PC-9 (cell line): ENCODE results near the gene ORAI2. TPM values are rescaled to one million over a fixed set of nuclear protein-coding genes. Genes with fewer than 3 reads are reported as not detected.

ENCODE experiments used
- BruUV-seq: library from RNA; stranded (reverse); fragments of 400-500 nt; replicated peaks from 2 replicates; lab custom pipeline; 2021; lab: Mats Ljungman, UMichigan
- CTCF ChIA-PET: fragments of 300-600 bp; sonication (Branson Sonifier 250); formaldehyde crosslinking; loops from one replicate; lab custom pipeline; 2022; ENCODE audit warnings: antibody characterized with exemption; lab: Charles Lee
- POLR2A ChIA-PET: fragments of 300-600 bp; sonication (Branson Sonifier 250); formaldehyde crosslinking; loops from one replicate; lab custom pipeline; 2022; ENCODE audit warnings: antibody characterized with exemption; ENCODE audit not compliant: unreplicated experiment; lab: Charles Lee
- DNase-seq, 2 experiments: peaks; one replicate each; pipeline versions ENCODE4 v3.0.0 to v3.0.0-alpha.2; 2015 to 2022; ENCODE audit warnings: mixed read lengths in 1 of 2
- H2AFZ ChIP-seq: fragments of 200-600 bp; sonication (generic); 2 replicates; pipeline ENCODE4 v1.8.1; 2017; ENCODE audit warnings: antibody characterized with exemption
- H3F3A ChIP-seq: fragments of 200-600 bp; sonication (generic); 2 replicates; pipeline ENCODE4 v1.8.1; 2017; ENCODE audit warnings: antibody characterized with exemption, mild to moderate bottlenecking, low read depth; ENCODE audit not compliant: insufficient read depth
- H3K27ac ChIP-seq: fragments of 200-600 bp; sonication (generic); 2 replicates; pipeline ENCODE4 v1.6.1; 2016; ENCODE audit warnings: mixed run types
- H3K27me3 ChIP-seq: fragments of 200-600 bp; sonication (generic); 2 replicates; pipeline ENCODE4 v1.6.1; 2016; ENCODE audit warnings: low read depth, mixed run types; ENCODE audit not compliant: insufficient read depth
- H3K36me3 ChIP-seq: fragments of 200-600 bp; sonication (generic); 2 replicates; pipeline ENCODE4 v1.6.1; 2016; ENCODE audit warnings: low read depth, mixed run types
- H3K4me1 ChIP-seq: fragments of 200-600 bp; sonication (generic); replicated peaks from 2 replicates; pipeline ENCODE4 v1.6.1; 2016; ENCODE audit warnings: mixed run types; ENCODE audit not compliant: insufficient read depth
- H3K4me2 ChIP-seq: fragments of 200-600 bp; sonication (generic); 2 replicates; pipeline ENCODE4 v1.6.1; 2017; ENCODE audit warnings: mixed run types
- H3K4me3 ChIP-seq: fragments of 200-600 bp; sonication (generic); 2 replicates; pipeline ENCODE4 v1.6.1; 2016; ENCODE audit warnings: mixed run types
- H3K79me2 ChIP-seq: fragments of 200-600 bp; sonication (generic); 2 replicates; pipeline ENCODE4 v1.6.1; 2017; ENCODE audit warnings: low read depth, mixed run types
- H3K9me2 ChIP-seq: fragments of 200-600 bp; sonication (generic); 2 replicates; pipeline ENCODE4 v1.8.1; 2017; ENCODE audit warnings: mild to moderate bottlenecking; ENCODE audit not compliant: insufficient read depth
- H3K9me3 ChIP-seq: fragments of 200-600 bp; sonication (generic); 2 replicates; pipeline ENCODE4 v1.8.1; 2016; ENCODE audit warnings: low read depth; ENCODE audit not compliant: insufficient read depth
- H4K20me1 ChIP-seq: fragments of 200-600 bp; sonication (generic); 2 replicates; pipeline ENCODE4 v1.8.1; 2017; ENCODE audit not compliant: insufficient read depth
- CTCF ChIP-seq: fragments of 200-600 bp; sonication (generic); conservative IDR thresholded peaks from 2 replicates; pipeline ENCODE4 v1.6.1; 2017; ENCODE audit warnings: mixed run types, antibody characterized with exemption, mild to moderate bottlenecking, moderate library complexity
- EZH2 ChIP-seq: fragments of 200-600 bp; sonication (generic); IDR thresholded peaks from 2 replicates; pipeline ENCODE4 v1.8.0; 2017; ENCODE audit warnings: antibody characterized with exemption, low read depth
- intact Hi-C: fragments of 100-400 bp; cut with micrococcal nuclease; formaldehyde crosslinking; loops from one replicate; pipeline ENCODE4 v1.10.0; 2022; ENCODE audit not compliant: unreplicated experiment
- total RNA-seq: library from RNA; stranded (reverse); gene quantifications from 2 replicates; pipeline ENCODE4 v1.2.3, GENCODE V29; 2021

The ORAI2 gene
- total RNA-seq, 1 experiment from 2014 or later: 53.3 TPM

- H3K4me3 ChIP-seq: no peak overlapping the region
- no peak overlapping the region for H3K27ac ChIP-seq
- intact Hi-C loops: no loop called here
- no peak overlapping the region for H3K4me2 ChIP-seq
- no peaks in the 10 kb centered on the region for H3K9me2 ChIP-seq
- no TSS peak for BruUV-seq
- H2AFZ ChIP-seq: no peak overlapping the region
- H4K20me1 ChIP-seq: no peaks in the 10 kb centered on the region
- ChIA-PET CTCF (interaction anchor here (0.6 kb wide), 2 partner anchors 11 to 52 kb away, joined by 3 read pairs; no protein-coding TSS in a partner anchor), POLR2A (interaction anchor here (0.5 kb wide), 1 partner anchor 48 kb away, joined by 28 read pairs; no protein-coding TSS in a partner anchor)
- 0 out of 2 replicates have a peak, but pooled peaks cover 2% of the 10 kb centered on the region for H3F3A ChIP-seq
- DNase-seq: no peak
- H3K79me2 ChIP-seq: no peaks in the 10 kb centered on the region
- H3K9me3 ChIP-seq: no peaks in the 10 kb centered on the region
- peaks cover 17% of the 10 kb centered on the region for H3K36me3 ChIP-seq
- H3K27me3 ChIP-seq: no peaks in the 10 kb centered on the region
- no peak for TF ChIP-seq EZH2
- no peak for TF ChIP-seq CTCF
- H3K4me1 ChIP-seq: no peaks in the 10 kb centered on the region
These were observed 17.6 kb upstream of the ORAI2 start for GRCh38 chr7:102415685-102416225.

GRCh38 chr7:102416406-102416805, 17.0 kb upstream of the ORAI2 start:
- H3K4me2 ChIP-seq: no peak overlapping the region
- no peak for DNase-seq
- 0 out of 2 replicates have a peak, but pooled peaks cover 2% of the 10 kb centered on the region for H3F3A ChIP-seq
- CTCF ChIA-PET: no interaction called here
- H3K36me3 ChIP-seq: peaks cover 19% of the 10 kb centered on the region
- H3K27me3 ChIP-seq: no peaks in the 10 kb centered on the region
- intact Hi-C loops: no loop called here
- no peaks in the 10 kb centered on the region for H3K9me3 ChIP-seq
- H3K79me2 ChIP-seq: no peaks in the 10 kb centered on the region
- TF ChIP-seq CTCF (no peak), EZH2 (no peak)
- no peaks in the 10 kb centered on the region for H4K20me1 ChIP-seq
- no peaks in the 10 kb centered on the region for H3K4me1 ChIP-seq
- no TSS peak for BruUV-seq
- H3K4me3 ChIP-seq: no peak overlapping the region
- no peak overlapping the region for H2AFZ ChIP-seq
- no peak overlapping the region for H3K27ac ChIP-seq
- POLR2A ChIA-PET: no interaction called here
- no peaks in the 10 kb centered on the region for H3K9me2 ChIP-seq

GRCh38 chr7:102417105-102417504, 16.3 kb upstream of the ORAI2 start:
- BruUV-seq: no TSS peak

More at GRCh38 chr7:102417105-102417504, 16.3 kb upstream of the ORAI2 start:
- Histone ChIP-seq H3K27ac (no peak overlapping the region), H3K9me2 (no peaks in the 10 kb centered on the region), H3K27me3 (no peaks in the 10 kb centered on the region), H3F3A (0 out of 2 replicates have a peak, but pooled peaks cover 2% of the 10 kb centered on the region), H3K4me3 (no peak overlapping the region), H3K4me1 (peaks cover 6% of the 10 kb centered on the region), H2AFZ (no peak overlapping the region), H3K79me2 (no peaks in the 10 kb centered on the region), H3K36me3 (peaks cover 19% of the 10 kb centered on the region), H3K9me3 (no peaks in the 10 kb centered on the region), H3K4me2 (no peak overlapping the region), H4K20me1 (no peaks in the 10 kb centered on the region)
- TF ChIP-seq EZH2 (no peak), CTCF (no peak)
- DNase-seq: no peak
- CTCF ChIA-PET: interaction anchor here (0.6 to 0.7 kb wide), 2 partner anchors 31 to 137 kb away, joined by 3 to 4 read pairs; no protein-coding TSS in a partner anchor
- POLR2A ChIA-PET: no interaction called here
- intact Hi-C loops: no loop called here
